AG04450 (cell line): ENCODE measurements around the gene NFIX. TPM values are rescaled to one million over a fixed set of nuclear protein-coding genes. Genes with fewer than 3 reads are reported as not detected.
"Not testable (repeated sequence)": the region's sequence is repeated elsewhere in the genome, so short reads cannot be mapped to it uniquely, and the experiment has no call there.

Experiments
- CTCF ChIA-PET: fragments of 300-600, 350-600 bp; formaldehyde crosslinking; extraction: SDS; loops from one replicate; lab custom pipeline; 2022; ENCODE audit warnings: antibody characterized with exemption, inconsistent platforms; lab: Charles Lee
- POLR2A ChIA-PET: fragments of 350-600 bp; formaldehyde crosslinking; extraction: SDS; loops from one replicate; lab custom pipeline; 2021; ENCODE audit warnings: antibody characterized with exemption, inconsistent platforms; lab: Yijun Ruan, JAX
- DNase-seq: peaks from one replicate; pipeline ENCODE4 v3.0.0-alpha.2; 2011; ENCODE audit warnings: low read depth, low spot score
- H3K27ac ChIP-seq: one replicate; pipeline ENCODE4 v1.5.1; 2012; ENCODE audit warnings: low read depth, low read length, control low read depth
- H3K27me3 ChIP-seq: one replicate; pipeline ENCODE4 v1.6.0; 2012; ENCODE audit warnings: low read length; ENCODE audit not compliant: control insufficient read depth, insufficient read depth
- H3K4me3 ChIP-seq: 2 replicates; pipeline ENCODE4 v1.5.1; 2011; ENCODE audit warnings: mild to moderate bottlenecking, low read depth, low read length, control low read depth
- H3K9me3 ChIP-seq: 2 replicates; pipeline ENCODE4 v1.5.1; 2012; ENCODE audit warnings: low read length; ENCODE audit not compliant: control insufficient read depth, insufficient read depth
- CTCF ChIP-seq: IDR thresholded peaks from 2 replicates; pipeline ENCODE4 v1.5.1; 2011; ENCODE audit warnings: low read depth, low read length, control low read depth, inconsistent platforms
- polyA plus RNA-seq: library from polyadenylated mRNA; depleted of rRNA; stranded (reverse); fragments of >200 nt; gene quantifications from 2 replicates; pipeline ENCODE4 v1.2.3, GENCODE V29; 2011

The NFIX gene
- polyA plus RNA-seq, 1 experiment = 15.1 TPM

GRCh38 chr19:12952488-12953137 is 42.7 kb upstream of the NFIX start:
- no peak for DNase-seq
- no peak for TF ChIP-seq CTCF
- H3K9me3 ChIP-seq = no peaks in the 10 kb centered on the region; the same call in 1 of the 2 replicates
- CTCF ChIA-PET = interaction anchor here (1.2 kb wide), 1 partner anchor 13 kb away, joined by 9 read pairs; no protein-coding TSS in a partner anchor
- H3K27ac ChIP-seq = peak overlapping the region; percentile 90
- POLR2A ChIA-PET = no interaction called here
- no peak overlapping the region for H3K4me3 ChIP-seq
- H3K27me3 ChIP-seq = no peaks in the 10 kb centered on the region

- Histone ChIP-seq H3K27ac (peak overlapping the region; percentile 90), H3K27me3 (no peaks in the 10 kb centered on the region), H3K4me3 (no peak overlapping the region), H3K9me3 (no peaks in the 10 kb centered on the region; the same call in 1 of the 2 replicates)
- no peak for DNase-seq
- TF ChIP-seq CTCF = no peak
- ChIA-PET POLR2A (no interaction called here), CTCF (interaction anchor here (0.6 to 1.2 kb wide), 2 partner anchors 7 to 12 kb away, joined by 3 to 9 read pairs; no protein-coding TSS in a partner anchor)
Measured at GRCh38 chr19:12953138-12953798, 42.0 kb upstream of the NFIX start.

DNA sequence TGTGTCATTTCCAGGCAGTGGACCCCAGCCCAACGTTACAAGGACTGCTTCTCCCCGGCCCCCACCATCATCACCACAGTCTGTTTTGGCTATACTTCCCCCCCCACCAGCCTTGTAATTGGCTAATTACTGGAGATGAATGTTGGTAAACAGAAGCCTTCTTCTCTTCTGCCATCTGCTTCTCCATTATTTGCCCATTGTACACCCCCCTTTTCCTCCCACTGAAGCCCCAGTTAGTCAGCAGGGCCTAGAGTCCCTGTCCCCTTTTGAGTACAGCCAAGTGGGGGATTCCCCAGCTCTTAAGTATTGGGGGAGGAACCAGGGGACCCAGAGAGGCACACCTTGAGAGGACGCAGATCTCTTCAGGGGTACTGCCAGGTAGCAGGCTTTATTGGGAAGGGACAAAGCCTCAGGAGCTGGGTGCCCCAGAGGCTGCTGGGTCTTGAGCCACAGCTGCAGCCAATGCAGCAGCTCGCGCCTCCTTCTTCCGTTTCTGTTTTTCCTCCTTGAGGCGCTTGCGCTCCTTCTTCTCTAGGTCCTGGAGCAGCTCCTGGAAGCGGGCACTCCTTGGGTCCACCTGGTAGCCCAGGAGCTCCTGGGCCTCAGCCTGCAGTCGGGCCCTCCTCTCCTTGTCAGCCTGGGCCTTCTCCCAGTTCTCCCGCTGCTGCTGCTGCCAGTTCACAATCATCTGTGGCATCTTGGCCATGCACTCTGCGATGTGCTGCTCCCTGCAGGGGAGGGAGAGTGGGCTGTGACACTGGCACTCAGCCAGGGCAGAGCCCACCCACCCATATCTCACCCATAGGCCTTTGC is 41.3 kb upstream of the NFIX start:
- Histone ChIP-seq H3K4me3 (no peak overlapping the region), H3K27ac (peak overlapping the region; percentile 90), H3K27me3 (no peaks in the 10 kb centered on the region), H3K9me3 (no peaks in the 10 kb centered on the region; the same call in 1 of the 2 replicates)
- no peak for TF ChIP-seq CTCF
- no peak for DNase-seq
- POLR2A ChIA-PET = interaction anchor here (0.8 to 1.3 kb wide), 2 partner anchors 8 to 15 kb away, joined by 3 to 4 read pairs; no protein-coding TSS in a partner anchor
- CTCF ChIA-PET = interaction anchor here (0.6 to 3.4 kb wide), 3 partner anchors 8 to 12 kb away, joined by 3 to 30 read pairs (median 9); no protein-coding TSS in a partner anchor

DNA sequence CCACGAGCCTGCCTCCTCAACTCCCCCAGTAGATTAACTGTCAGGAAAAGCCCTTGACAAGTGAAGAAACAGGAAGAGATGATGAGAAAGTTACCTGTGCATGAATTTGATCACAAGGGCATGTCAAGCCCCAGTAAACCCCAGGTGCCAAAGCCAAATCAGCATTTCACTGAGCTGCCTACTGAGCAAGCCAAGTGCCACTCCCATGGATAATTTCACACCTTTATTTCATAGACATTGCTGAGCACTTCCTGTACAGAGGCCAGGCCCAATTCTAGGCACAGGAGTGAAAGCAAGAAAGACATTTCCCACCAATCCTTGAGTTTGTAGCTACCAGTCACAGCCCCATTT is 40.7 kb upstream of the NFIX start:
- Histone ChIP-seq H3K4me3 (no peak overlapping the region), H3K9me3 (no peaks in the 10 kb centered on the region; the same call in 1 of the 2 replicates), H3K27ac (no peak overlapping the region), H3K27me3 (no peaks in the 10 kb centered on the region)
- CTCF ChIA-PET = interaction anchor here (0.7 to 3.4 kb wide), 2 partner anchors 11 to 139 kb away, joined by 3 to 30 read pairs; no protein-coding TSS in a partner anchor
- POLR2A ChIA-PET = interaction anchor here (0.8 to 1.3 kb wide), 2 partner anchors 8 to 15 kb away, joined by 3 to 4 read pairs; no protein-coding TSS in a partner anchor
- DNase-seq = no peak
- no peak for TF ChIP-seq CTCF

GRCh38 chr19:12955575-12955974 is 39.7 kb upstream of the NFIX start:
- DNase-seq, H3K9me3 ChIP-seq, H3K27me3 ChIP-seq: not testable (repeated sequence)
- ChIA-PET CTCF (interaction anchor here (3.4 kb wide), 1 partner anchor 10 kb away, joined by 30 read pairs; no protein-coding TSS in a partner anchor), POLR2A (interaction anchor here (1.8 kb wide), 1 partner anchor 9 kb away, joined by 8 read pairs; the partner anchor contains the start of gene RAD23A)
- peak overlapping the region; percentile 99 for H3K4me3 ChIP-seq
- H3K27ac ChIP-seq = peak overlapping the region; percentile 11
